H7 (cell line): Measurements from ENCODE around the gene PRDM15. TPM values are rescaled to one million over a fixed set of nuclear protein-coding genes. Genes with fewer than 3 reads are reported as not detected.

Experiments used
- DNase-seq: peaks from one replicate; pipeline ENCODE4 v3.0.0; 2012
- H3K27me3 ChIP-seq: 2 replicates; pipeline ENCODE4 v1.6.0; 2011; ENCODE audit warnings: mild to moderate bottlenecking, low read length; ENCODE audit not compliant: control insufficient read depth, insufficient read depth
- H3K36me3 ChIP-seq: replicated peaks from 2 replicates; pipeline ENCODE4 v1.5.1; 2011; ENCODE audit warnings: low read length; ENCODE audit not compliant: control insufficient read depth, insufficient read depth
- H3K4me3 ChIP-seq: 2 replicates; pipeline ENCODE4 v1.5.1; 2011; ENCODE audit warnings: low read depth, mild to moderate bottlenecking, control low read depth, low read length, moderate library complexity; ENCODE audit not compliant: insufficient read depth
- total RNA-seq: library from RNA; depleted of rRNA; stranded (reverse); fragments of >200 nt; shearing (Covaris generic); gene quantifications from 2 replicates; pipeline ENCODE4 v1.2.3, GENCODE V29; 2014

Gene PRDM15
- total RNA-seq, 1 experiment from 2014 or later: 6.7 TPM

- Histone ChIP-seq H3K36me3 (no peaks in the 10 kb centered on the region), H3K4me3 (no peak overlapping the region), H3K27me3 (no peaks in the 10 kb centered on the region)
- no peak for DNase-seq
Measured at GRCh38 chr21:41883582-41883981, 4.4 kb upstream of the PRDM15 start.

- no peak for DNase-seq
- Histone ChIP-seq H3K36me3 (no peaks in the 10 kb centered on the region), H3K4me3 (no peak overlapping the region), H3K27me3 (no peaks in the 10 kb centered on the region)
Measured at GRCh38 chr21:41881051-41881450, 1.9 kb upstream of the PRDM15 start.

- Histone ChIP-seq H3K27me3 (no peaks in the 10 kb centered on the region), H3K4me3 (no peak overlapping the region), H3K36me3 (no peaks in the 10 kb centered on the region)
- DNase-seq: no peak
Measured at GRCh38 chr21:41880153-41880552, 1.0 kb upstream of the PRDM15 start.

GRCh38 chr21:41878831-41879189, 334 bp downstream of the PRDM15 start:
- Histone ChIP-seq H3K36me3 (no peaks in the 10 kb centered on the region), H3K27me3 (no peaks in the 10 kb centered on the region)

GRCh38 chr21:41877901-41878830, 978 bp downstream of the PRDM15 start:
- Histone ChIP-seq H3K27me3 (no peaks in the 10 kb centered on the region), H3K36me3 (no peaks in the 10 kb centered on the region), H3K4me3 (peak overlapping the region; percentile 74)
- no peak for DNase-seq

More at GRCh38 chr21:41878831-41879189, 334 bp downstream of the PRDM15 start:
- H3K4me3 ChIP-seq: peak overlapping the region; percentile 74
- DNase-seq: peak; percentile 95

- H3K36me3 ChIP-seq: no peaks in the 10 kb centered on the region
- no peak overlapping the region for H3K4me3 ChIP-seq
- no peaks in the 10 kb centered on the region for H3K27me3 ChIP-seq
- no peak for DNase-seq
Measured at GRCh38 chr21:41876928-41877652, 2.1 kb downstream of the PRDM15 start.

- no peaks in the 10 kb centered on the region for H3K27me3 ChIP-seq
- H3K36me3 ChIP-seq: no peaks in the 10 kb centered on the region
- H3K4me3 ChIP-seq: no peak overlapping the region
- DNase-seq: no peak
Measured at GRCh38 chr21:41876396-41876795, 2.7 kb downstream of the PRDM15 start.

GRCh38 chr21:41875086-41875485, 4.1 kb downstream of the PRDM15 start:
- Histone ChIP-seq H3K36me3 (no peaks in the 10 kb centered on the region), H3K27me3 (no peaks in the 10 kb centered on the region), H3K4me3 (no peak overlapping the region)
- no peak for DNase-seq

GRCh38 chr21:41874611-41875010, 4.5 kb downstream of the PRDM15 start:
- no peak overlapping the region for H3K4me3 ChIP-seq
- H3K36me3 ChIP-seq: no peaks in the 10 kb centered on the region
- no peaks in the 10 kb centered on the region for H3K27me3 ChIP-seq
- DNase-seq: no peak

GRCh38 chr21:41873426-41873825, 5.7 kb downstream of the PRDM15 start:
- Histone ChIP-seq H3K27me3 (no peaks in the 10 kb centered on the region), H3K4me3 (no peak overlapping the region), H3K36me3 (no peaks in the 10 kb centered on the region)
- DNase-seq: no peak

GRCh38 chr21:41873005-41873404, 6.1 kb downstream of the PRDM15 start:
- H3K36me3 ChIP-seq: no peaks in the 10 kb centered on the region
- H3K4me3 ChIP-seq: no peak overlapping the region
- DNase-seq: peak; percentile 73
- H3K27me3 ChIP-seq: no peaks in the 10 kb centered on the region

- DNase-seq: no peak
- Histone ChIP-seq H3K4me3 (no peak overlapping the region), H3K27me3 (no peaks in the 10 kb centered on the region)
Measured at GRCh38 chr21:41871293-41872030, 7.7 kb downstream of the PRDM15 start.

GRCh38 chr21:41869771-41870170, 9.4 kb downstream of the PRDM15 start:
- Histone ChIP-seq H3K36me3 (no peaks in the 10 kb centered on the region), H3K4me3 (no peak overlapping the region), H3K27me3 (no peaks in the 10 kb centered on the region)
- no peak for DNase-seq

More at GRCh38 chr21:41871293-41872030, 7.7 kb downstream of the PRDM15 start:
- H3K36me3 ChIP-seq: no peaks in the 10 kb centered on the region

- DNase-seq: no peak
- H3K36me3 ChIP-seq: no peaks in the 10 kb centered on the region
- H3K4me3 ChIP-seq: no peak overlapping the region
- no peaks in the 10 kb centered on the region for H3K27me3 ChIP-seq
Measured at GRCh38 chr21:41868062-41868710, 11.0 kb downstream of the PRDM15 start.
